Lower lobe of right lung (tissue), 2 donors: ENCODE measurements around the gene MIB1. TPM values are rescaled to one million over a fixed set of nuclear protein-coding genes. Genes with fewer than 3 reads are reported as not detected.

ENCODE experiments used
- ATAC-seq, 2 donors: fragments of 200-7000 bp; cut with Tn5 transposase; one replicate each; pipeline ENCODE4 v1.9.1; 2020 to 2022; ENCODE audit warnings: mild to moderate bottlenecking in 2 of 2, moderate library complexity in 2 of 2
- DNase-seq: peaks from one replicate; pipeline ENCODE4 v3.0.0-alpha.2; 2020
- H3K27ac ChIP-seq: fragments of 200-600 bp; one replicate; pipeline ENCODE4 v1.8.0; 2022
- H3K27me3 ChIP-seq: fragments of 200-600 bp; one replicate; pipeline ENCODE4 v1.8.0; 2022; ENCODE audit warnings: low read depth
- H3K36me3 ChIP-seq: fragments of 200-600 bp; one replicate; pipeline ENCODE4 v1.8.0; 2022; ENCODE audit warnings: mild to moderate bottlenecking
- H3K4me1 ChIP-seq: fragments of 200-600 bp; one replicate; pipeline ENCODE4 v1.8.0; 2022
- H3K4me3 ChIP-seq: fragments of 200-600 bp; one replicate; pipeline ENCODE4 v1.8.0; 2022; ENCODE audit warnings: mild to moderate bottlenecking
- H3K9me3 ChIP-seq: fragments of 200-600 bp; one replicate; pipeline ENCODE4 v1.8.0; 2022
- intact Hi-C: fragments of 100-400 bp; cut with DNase I; formaldehyde crosslinking; loops from one replicate; pipeline ENCODE4 v1.11.0; 2022
- long read RNA-seq: library from polyadenylated mRNA; unstranded; transcript quantifications from one replicate; pipeline ENCODE4 v2.0.0, GENCODE V29; 2021
- total RNA-seq: library from RNA; stranded (reverse); fragmentation: NEBNext Ultra II Directional; extraction: Animal tissue kit (Norgen Biotek cat#: 25700); gene quantifications from one replicate; pipeline ENCODE4 v1.2.1, GENCODE V29; 2021
- TF ChIP-seq, protein P1 (sequence below): fragments of 200-600 bp; IDR thresholded peaks from one replicate; pipeline ENCODE4 v1.8.0; 2022; ENCODE audit warnings: antibody characterized with exemption, mild to moderate bottlenecking
- donor health status: DM: no; HTN: yes; CAD: no; lungs with severe emphysema.

Gene MIB1
- total RNA-seq, result 29.3 TPM
- long read RNA-seq, full-length matches to known transcripts, result 6 of 13 reads
- long read RNA-seq, partial matches to known transcripts, result 1 of 13 reads
- long read RNA-seq, other reads (novel, unspliced or antisense), result 6 of 13 reads

DNA sequence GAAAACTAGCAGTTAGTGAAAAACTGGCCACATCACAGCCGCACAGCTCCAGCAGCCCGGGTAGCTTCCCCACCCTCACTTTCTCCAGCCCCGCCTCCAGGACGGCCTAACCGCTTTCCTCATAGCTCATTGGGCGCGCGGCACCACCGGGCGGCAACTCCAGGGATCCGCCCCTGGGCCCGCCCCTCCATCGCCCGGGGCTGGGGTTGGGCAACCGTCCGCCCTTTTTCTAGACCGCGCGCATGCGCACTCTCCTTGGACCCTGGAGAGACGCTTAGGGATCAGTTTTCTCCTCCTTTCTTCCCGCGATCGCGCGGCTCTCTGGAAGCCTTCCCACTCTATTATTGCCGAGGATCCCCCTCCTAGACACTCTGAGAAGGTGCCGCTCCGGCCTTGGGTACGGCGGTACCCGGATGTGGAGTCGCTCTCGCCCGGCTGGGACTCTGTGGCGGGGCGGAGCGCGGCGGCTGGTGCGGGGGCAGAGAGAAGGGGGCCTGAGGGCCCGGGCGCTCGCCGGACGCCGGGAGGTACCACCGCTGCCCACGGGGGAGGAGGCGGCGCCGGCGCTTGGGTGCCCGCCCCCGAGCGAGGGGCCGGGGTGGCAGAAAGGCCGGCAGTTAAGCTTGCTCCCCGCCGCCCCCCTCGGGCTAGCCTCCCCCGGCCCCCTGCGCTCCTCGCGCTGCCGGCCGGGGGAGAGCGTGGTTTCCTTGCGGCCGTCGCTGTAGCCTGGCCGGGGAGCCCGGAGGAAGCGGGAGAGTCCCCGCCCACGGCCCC is at the start of gene MIB1:
MIB1 (plus strand) TSS at position 255 of the 774 bp plus-strand sequence. CDS start 792 bp downstream, outside the sequence.
- ATAC-seq (peak; percentile 99 to 100), DNase-seq (peak; percentile 99)
- Histone ChIP-seq H3K27me3 (no peaks in the 10 kb centered on the region), H3K4me3 (peak within 1 kb of the TSS; percentile 90), H3K27ac (peak within 1 kb of the TSS; percentile 96), H3K36me3 (no peaks in the 10 kb centered on the region), H3K9me3 (no peaks in the 10 kb centered on the region), H3K4me1 (peaks cover 25% of the 10 kb centered on the region)
- intact Hi-C loops, result no loop called here
- TF ChIP-seq, protein P1, sequence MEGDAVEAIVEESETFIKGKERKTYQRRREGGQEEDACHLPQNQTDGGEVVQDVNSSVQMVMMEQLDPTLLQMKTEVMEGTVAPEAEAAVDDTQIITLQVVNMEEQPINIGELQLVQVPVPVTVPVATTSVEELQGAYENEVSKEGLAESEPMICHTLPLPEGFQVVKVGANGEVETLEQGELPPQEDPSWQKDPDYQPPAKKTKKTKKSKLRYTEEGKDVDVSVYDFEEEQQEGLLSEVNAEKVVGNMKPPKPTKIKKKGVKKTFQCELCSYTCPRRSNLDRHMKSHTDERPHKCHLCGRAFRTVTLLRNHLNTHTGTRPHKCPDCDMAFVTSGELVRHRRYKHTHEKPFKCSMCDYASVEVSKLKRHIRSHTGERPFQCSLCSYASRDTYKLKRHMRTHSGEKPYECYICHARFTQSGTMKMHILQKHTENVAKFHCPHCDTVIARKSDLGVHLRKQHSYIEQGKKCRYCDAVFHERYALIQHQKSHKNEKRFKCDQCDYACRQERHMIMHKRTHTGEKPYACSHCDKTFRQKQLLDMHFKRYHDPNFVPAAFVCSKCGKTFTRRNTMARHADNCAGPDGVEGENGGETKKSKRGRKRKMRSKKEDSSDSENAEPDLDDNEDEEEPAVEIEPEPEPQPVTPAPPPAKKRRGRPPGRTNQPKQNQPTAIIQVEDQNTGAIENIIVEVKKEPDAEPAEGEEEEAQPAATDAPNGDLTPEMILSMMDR, result no peak

DNA sequence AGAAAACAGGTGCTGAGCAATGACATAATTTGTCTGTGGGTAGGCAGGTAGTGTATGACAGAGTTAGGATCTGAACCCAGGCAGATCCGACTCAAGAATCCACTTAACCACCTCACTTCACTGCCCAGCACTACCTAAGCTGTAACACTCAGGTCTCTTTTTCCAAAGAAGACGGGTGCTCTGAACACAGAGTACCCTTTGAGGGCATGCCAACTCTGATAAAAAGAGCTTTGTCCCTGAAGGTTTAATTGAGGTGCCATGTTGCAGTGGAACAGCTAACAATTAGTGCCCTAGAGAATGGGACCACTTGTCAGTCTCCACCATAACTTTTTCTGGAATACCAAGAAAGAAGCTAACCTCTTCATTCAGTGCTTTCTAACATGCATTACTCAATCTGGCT is 47.3 kb upstream of the MIB1 start:
- peaks cover 6% of the 10 kb centered on the region for H3K9me3 ChIP-seq
- H3K4me3 ChIP-seq, result no peak overlapping the region
- DNase-seq (no peak), ATAC-seq (no peak)
- no peaks in the 10 kb centered on the region for H3K27me3 ChIP-seq
- no peak overlapping the region for H3K27ac ChIP-seq
- H3K4me1 ChIP-seq, result no peaks in the 10 kb centered on the region
- TF ChIP-seq, protein P1, result no peak
- no peaks in the 10 kb centered on the region for H3K36me3 ChIP-seq
- intact Hi-C loops, result no loop called here

DNA sequence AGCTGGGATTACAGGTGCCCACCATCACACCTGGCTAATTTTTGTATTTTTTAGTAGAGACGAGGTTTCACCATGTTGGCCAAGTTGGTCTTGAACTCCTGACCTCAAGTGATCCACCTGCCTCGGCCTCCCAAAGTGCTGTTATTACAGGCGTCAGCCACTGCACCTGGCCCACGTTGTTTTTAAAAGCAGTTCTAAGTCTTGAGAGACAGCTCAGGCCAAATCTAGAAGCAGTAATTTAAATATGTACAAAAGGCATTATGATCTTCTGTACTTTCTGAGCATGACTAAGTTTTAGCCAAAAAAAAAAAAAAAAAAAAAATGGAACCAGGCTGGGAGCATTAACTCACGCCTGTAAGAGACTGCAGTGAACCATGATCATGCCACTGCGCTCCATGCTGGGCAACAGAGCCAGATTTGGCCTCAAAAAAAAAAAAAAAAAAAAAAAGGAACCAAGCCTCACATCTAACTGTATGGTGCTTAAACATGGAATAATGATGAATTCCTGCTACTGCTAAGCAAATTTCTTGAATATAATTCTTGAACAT is 40.0 kb upstream of the MIB1 start:
- ATAC-seq, result no peak
- no peak for DNase-seq
- intact Hi-C loops, result no loop called here

GRCh38 chr18:21701621-21702020 is 39.0 kb upstream of the MIB1 start:
- H3K36me3 ChIP-seq, result peaks cover 14% of the 10 kb centered on the region
- no peaks in the 10 kb centered on the region for H3K27me3 ChIP-seq
- H3K4me3 ChIP-seq, result no peak overlapping the region
- DNase-seq, result no peak
- intact Hi-C loops, result no loop called here
- no peaks in the 10 kb centered on the region for H3K9me3 ChIP-seq
- H3K4me1 ChIP-seq, result peaks cover 9% of the 10 kb centered on the region
- TF ChIP-seq, protein P1, result no peak
- no peak for ATAC-seq
- no peak overlapping the region for H3K27ac ChIP-seq

More for the DNA sequence above, 40.0 kb upstream of the MIB1 start:
- TF ChIP-seq, protein P1, result no peak
- no peaks in the 10 kb centered on the region for H3K9me3 ChIP-seq
- peaks cover 14% of the 10 kb centered on the region for H3K36me3 ChIP-seq
- H3K4me3 ChIP-seq, result no peak overlapping the region
- H3K27ac ChIP-seq, result no peak overlapping the region
- no peaks in the 10 kb centered on the region for H3K27me3 ChIP-seq
- H3K4me1 ChIP-seq, result peaks cover 9% of the 10 kb centered on the region

- intact Hi-C loops, result no loop called here
- no peak overlapping the region for H3K27ac ChIP-seq
- H3K4me3 ChIP-seq, result peak overlapping the region; percentile 93
These were observed 38.0 kb upstream of the MIB1 start for GRCh38 chr18:21702602-21703001.

More at GRCh38 chr18:21702602-21703001, 38.0 kb upstream of the MIB1 start:
- H3K4me1 ChIP-seq, result peaks cover 9% of the 10 kb centered on the region
- no peak for ATAC-seq
- H3K27me3 ChIP-seq, result no peaks in the 10 kb centered on the region
- no peak for DNase-seq
- no peaks in the 10 kb centered on the region for H3K9me3 ChIP-seq
- H3K36me3 ChIP-seq, result peaks cover 14% of the 10 kb centered on the region
- TF ChIP-seq, protein P1, result no peak
